Mesenchymal stem cell (in vitro differentiated cells and primary cell): ENCODE measurements around the gene WNT6.

Experiments
- DNase-seq: peaks from one replicate; pipeline ENCODE4 v3.0.0-alpha.2; 2013
- H2AFZ ChIP-seq: one replicate; pipeline ENCODE4 v1.6.1; 2013; ENCODE audit warnings: low read depth, mild to moderate bottlenecking, control low read depth, inconsistent platforms, low read length, moderate library complexity
- H2AK5ac ChIP-seq: 2 replicates; pipeline ENCODE4 v1.6.1; 2013; ENCODE audit warnings: low read length, moderate library complexity, mild to moderate bottlenecking, inconsistent platforms; ENCODE audit not compliant: severe bottlenecking
- H2BK120ac ChIP-seq: one replicate; pipeline ENCODE4 v1.6.1; 2013; ENCODE audit warnings: low read depth, mild to moderate bottlenecking, inconsistent platforms, low read length, moderate library complexity
- H2BK12ac ChIP-seq, 2 experiments: one replicate each; pipeline ENCODE4 v1.6.1; 2013; ENCODE audit warnings: inconsistent platforms in 2 of 2, low read length in 2 of 2, mild to moderate bottlenecking in 2 of 2, moderate library complexity in 2 of 2, control low read depth in 1 of 2
- H2BK15ac ChIP-seq: one replicate; pipeline ENCODE4 v1.6.1; 2013; ENCODE audit warnings: mild to moderate bottlenecking, low read depth, inconsistent platforms; ENCODE audit not compliant: poor library complexity, severe bottlenecking
- H2BK5ac ChIP-seq: 2 replicates; pipeline ENCODE4 v1.6.1; 2013; ENCODE audit warnings: low read depth, mild to moderate bottlenecking, low read length, control low read depth, inconsistent platforms; ENCODE audit not compliant: poor library complexity, severe bottlenecking
- H3K14ac ChIP-seq, 2 experiments: one replicate each; pipeline ENCODE4 v1.6.1; 2013; ENCODE audit warnings: inconsistent platforms in 2 of 2, low read length in 2 of 2, control low read depth in 1 of 2, mild to moderate bottlenecking in 1 of 2, moderate library complexity in 1 of 2
- H3K18ac ChIP-seq, 2 experiments: one replicate each; pipeline ENCODE4 v1.6.1; 2013; ENCODE audit warnings: inconsistent platforms in 2 of 2, low read length in 2 of 2, control low read depth in 1 of 2, low read depth in 1 of 2, mild to moderate bottlenecking in 1 of 2
- H3K23ac ChIP-seq, 2 experiments: one replicate each; pipeline ENCODE4 v1.6.1; 2013; ENCODE audit warnings: inconsistent platforms in 2 of 2, low read length in 2 of 2, mild to moderate bottlenecking in 2 of 2, moderate library complexity in 2 of 2, control low read depth in 1 of 2
- H3K27ac ChIP-seq: 2 replicates; pipeline ENCODE4 v1.5.1; 2013; ENCODE audit warnings: mild to moderate bottlenecking, moderate library complexity, low read length, control low read depth, inconsistent platforms; ENCODE audit not compliant: poor library complexity, severe bottlenecking
- H3K27me3 ChIP-seq, 2 experiments: 2 replicates each; pipeline versions ENCODE4 v1.6.1 to v1.7.0; 2013; ENCODE audit warnings: low read length in 2 of 2, mild to moderate bottlenecking in 2 of 2, moderate library complexity in 2 of 2, control low read depth in 1 of 2, inconsistent platforms in 1 of 2; ENCODE audit not compliant: control insufficient read depth in 1 of 2, insufficient read depth in 1 of 2
- H3K36me3 ChIP-seq, 2 experiments: 2 replicates each; pipeline versions ENCODE4 v1.6.1 to v1.7.0; 2013; ENCODE audit warnings: low read length in 2 of 2, control low read depth in 1 of 2, inconsistent platforms in 1 of 2, low read depth in 1 of 2, mild to moderate bottlenecking in 1 of 2; ENCODE audit not compliant: insufficient read depth in 2 of 2, control insufficient read depth in 1 of 2
- H3K4ac ChIP-seq, 2 experiments: one replicate each; pipeline ENCODE4 v1.6.1; 2013; ENCODE audit warnings: inconsistent platforms in 2 of 2, low read length in 2 of 2, mild to moderate bottlenecking in 2 of 2, moderate library complexity in 2 of 2, control low read depth in 1 of 2, low read depth in 1 of 2
- H3K4me1 ChIP-seq: 2 replicates; pipeline ENCODE4 v1.6.1; 2013; ENCODE audit warnings: low read depth, low read length, control low read depth; ENCODE audit not compliant: control insufficient read depth, insufficient read depth
- H3K4me2 ChIP-seq: 2 replicates; pipeline ENCODE4 v1.6.1; 2013; ENCODE audit warnings: low read length, mild to moderate bottlenecking, inconsistent platforms; ENCODE audit not compliant: poor library complexity, severe bottlenecking
- H3K4me3 ChIP-seq, 2 experiments: 2 replicates each; pipeline versions ENCODE4 v1.5.1 to v1.7.0; 2013; ENCODE audit warnings: low read length in 2 of 2, mild to moderate bottlenecking in 2 of 2, control low read depth in 1 of 2, low read depth in 1 of 2; ENCODE audit not compliant: insufficient read depth in 1 of 2
- H3K79me1 ChIP-seq: replicated peaks from 2 replicates; pipeline ENCODE4 v1.6.1; 2013; ENCODE audit warnings: mild to moderate bottlenecking, control low read depth, low read length, inconsistent platforms; ENCODE audit not compliant: poor library complexity, severe bottlenecking
- H3K9ac ChIP-seq: 2 replicates; pipeline ENCODE4 v1.7.0; 2013; ENCODE audit warnings: mild to moderate bottlenecking, low read length, moderate library complexity
- H3K9me3 ChIP-seq: 2 replicates; pipeline ENCODE4 v1.7.0; 2013; ENCODE audit warnings: mild to moderate bottlenecking, low read length; ENCODE audit not compliant: control insufficient read depth
- H4K8ac ChIP-seq: one replicate; pipeline ENCODE4 v1.6.1; 2013; ENCODE audit warnings: inconsistent platforms, mild to moderate bottlenecking, low read length, moderate library complexity
- H4K91ac ChIP-seq: one replicate; pipeline ENCODE4 v1.6.1; 2013; ENCODE audit warnings: mild to moderate bottlenecking, low read length, inconsistent platforms
- WGBS: methylation state at CpG from one replicate; pipeline ENCODE4 v1.1.7; 2013; ENCODE audit warnings: mixed read lengths; 5-methylcytosine and 5-hydroxymethylcytosine counted together

Gene WNT6

GRCh38 chr2:218826791-218827190 is 32.8 kb upstream of the WNT6 start:
- no peaks in the 10 kb centered on the region for H3K79me1 ChIP-seq
- peaks cover 0 to 7% of the 10 kb centered on the region in 2 experiments for H3K36me3 ChIP-seq
- DNase-seq: no peak
- H4K91ac ChIP-seq: no peak overlapping the region
- no peak overlapping the region for H3K27ac ChIP-seq
- H2AK5ac ChIP-seq: no peak overlapping the region
- no peak overlapping the region for H3K4me3 ChIP-seq
- H3K4me1 ChIP-seq: no peaks in the 10 kb centered on the region
- no peaks in the 10 kb centered on the region for H3K9me3 ChIP-seq
- H2AFZ ChIP-seq: no peak overlapping the region
- H2BK15ac ChIP-seq: no peak overlapping the region
- H3K27me3 ChIP-seq: peaks cover 32 to 48% of the 10 kb centered on the region in 2 experiments
- WGBS: 90% methylated on average over 9 of the region's 10 CpGs
- H2BK12ac ChIP-seq: no peak overlapping the region
- no peak overlapping the region for H3K4ac ChIP-seq
- H3K23ac ChIP-seq: no peak overlapping the region
- H4K8ac ChIP-seq: no peak overlapping the region
- no peak overlapping the region for H2BK120ac ChIP-seq
- no peak overlapping the region for H3K18ac ChIP-seq
- H2BK5ac ChIP-seq: no peak overlapping the region
- H3K9ac ChIP-seq: no peak overlapping the region
- no peak overlapping the region for H3K4me2 ChIP-seq
- H3K14ac ChIP-seq: no peak overlapping the region

DNA sequence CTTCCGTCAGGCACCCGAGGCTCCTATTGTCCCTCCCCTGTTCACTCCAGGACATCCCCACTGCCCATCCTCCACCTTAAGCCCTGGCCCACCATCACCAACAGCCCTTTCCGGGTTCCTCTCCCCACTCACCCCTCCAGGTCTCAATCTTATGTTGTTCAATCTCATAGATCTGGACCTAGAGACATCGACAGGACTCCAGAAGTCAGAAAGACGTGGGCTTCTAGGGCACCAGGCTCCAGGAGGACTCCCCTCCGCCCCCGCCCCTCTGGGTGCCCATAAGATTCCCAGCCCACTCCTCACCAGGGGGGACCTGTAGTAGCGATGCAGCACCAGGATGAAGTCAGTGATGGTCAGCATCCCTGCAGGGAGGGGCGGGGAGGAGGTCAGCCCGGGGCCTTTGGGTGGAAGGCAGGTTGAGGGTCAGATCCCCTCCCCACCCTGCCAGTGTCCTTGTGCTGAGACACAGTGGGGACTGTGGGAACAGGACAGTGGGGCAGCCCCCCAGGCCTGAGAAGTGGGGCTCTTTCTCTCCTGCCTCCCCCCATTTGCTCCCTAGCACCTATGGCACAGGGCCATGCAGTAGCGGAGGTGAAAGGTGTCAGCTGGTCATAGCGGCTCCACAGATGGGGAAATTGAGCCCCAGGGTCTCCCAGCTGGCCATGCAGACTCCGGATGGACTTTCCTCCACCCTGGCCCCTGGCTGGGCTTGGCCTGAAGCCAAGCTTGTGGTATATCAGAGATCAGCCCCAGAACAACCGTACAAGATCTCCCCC is 31.7 kb upstream of the WNT6 start:
- no peak overlapping the region for H2AK5ac ChIP-seq
- H3K27me3 ChIP-seq: peaks cover 29 to 59% of the 10 kb centered on the region in 2 experiments
- H2BK15ac ChIP-seq: no peak overlapping the region
- no peak overlapping the region for H4K8ac ChIP-seq
- 76% methylated on average over 13 of the region's 14 CpGs for WGBS
- peaks cover 0 to 7% of the 10 kb centered on the region in 2 experiments for H3K36me3 ChIP-seq
- no peak for DNase-seq
- no peaks in the 10 kb centered on the region for H3K9me3 ChIP-seq
- H3K23ac ChIP-seq: no peak overlapping the region
- peaks cover 6% of the 10 kb centered on the region for H3K4me1 ChIP-seq
- no peak overlapping the region for H4K91ac ChIP-seq
- H2BK12ac ChIP-seq: no peak overlapping the region
- no peak overlapping the region for H3K9ac ChIP-seq
- no peak overlapping the region for H3K18ac ChIP-seq
- H3K4ac ChIP-seq: no peak overlapping the region
- H2BK5ac ChIP-seq: no peak overlapping the region
- no peaks in the 10 kb centered on the region for H3K79me1 ChIP-seq
- no peak overlapping the region for H3K14ac ChIP-seq
- H3K4me3 ChIP-seq: peak overlapping the region in 1 of 2 experiments; percentile 18
- H3K4me2 ChIP-seq: no peak overlapping the region
- H3K27ac ChIP-seq: no peak overlapping the region
- H2AFZ ChIP-seq: no peak overlapping the region
- no peak overlapping the region for H2BK120ac ChIP-seq

DNA sequence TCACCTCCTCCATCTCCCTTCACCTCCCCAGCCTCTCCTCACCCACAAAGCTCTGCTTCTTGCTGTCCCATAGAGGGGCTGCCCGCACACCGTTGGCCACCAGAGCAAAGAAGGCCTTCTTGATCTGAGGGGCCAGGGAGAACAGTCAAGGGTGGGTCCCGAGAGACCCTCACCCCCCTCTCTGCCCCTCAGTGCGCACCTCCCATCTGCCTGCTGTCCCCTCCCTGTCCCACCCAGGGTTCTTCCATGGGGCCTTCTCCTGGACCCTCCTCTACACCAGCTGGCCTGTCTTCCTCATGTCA is 31.2 kb upstream of the WNT6 start:
- no peak overlapping the region for H3K4me2 ChIP-seq
- no peak overlapping the region for H2BK5ac ChIP-seq
- H2AFZ ChIP-seq: no peak overlapping the region
- no peak overlapping the region for H3K23ac ChIP-seq
- WGBS: 94% methylated on average over 4 of the region's 4 CpGs
- H3K4me3 ChIP-seq: no peak overlapping the region
- H3K14ac ChIP-seq: no peak overlapping the region
- H2BK120ac ChIP-seq: no peak overlapping the region
- H3K18ac ChIP-seq: no peak overlapping the region
- H2BK12ac ChIP-seq: no peak overlapping the region
- H3K9me3 ChIP-seq: no peaks in the 10 kb centered on the region
- H3K36me3 ChIP-seq: peaks cover 0 to 7% of the 10 kb centered on the region in 2 experiments
- no peak overlapping the region for H3K4ac ChIP-seq
- no peak overlapping the region for H2AK5ac ChIP-seq
- DNase-seq: no peak
- H3K27ac ChIP-seq: no peak overlapping the region
- peaks cover 24 to 64% of the 10 kb centered on the region in 2 experiments for H3K27me3 ChIP-seq
- H4K8ac ChIP-seq: no peak overlapping the region
- peaks cover 6% of the 10 kb centered on the region for H3K4me1 ChIP-seq
- H3K79me1 ChIP-seq: no peaks in the 10 kb centered on the region
- no peak overlapping the region for H2BK15ac ChIP-seq
- no peak overlapping the region for H3K9ac ChIP-seq
- no peak overlapping the region for H4K91ac ChIP-seq

- Histone ChIP-seq H3K4ac (no peak overlapping the region), H3K9ac (no peak overlapping the region), H3K18ac (no peak overlapping the region), H3K4me1 (peaks cover 12% of the 10 kb centered on the region), H2BK5ac (no peak overlapping the region), H2BK15ac (no peak overlapping the region), H3K9me3 (no peaks in the 10 kb centered on the region), H4K8ac (no peak overlapping the region), H3K27ac (no peak overlapping the region), H4K91ac (no peak overlapping the region), H2AK5ac (no peak overlapping the region), H3K36me3 (no peaks in the 10 kb centered on the region), H2AFZ (no peak overlapping the region), H2BK120ac (no peak overlapping the region), H3K4me3 (no peak overlapping the region), H3K79me1 (no peaks in the 10 kb centered on the region), H3K27me3 (peaks cover 28 to 79% of the 10 kb centered on the region in 2 experiments), H3K14ac (no peak overlapping the region), H2BK12ac (no peak overlapping the region), H3K23ac (no peak overlapping the region), H3K4me2 (no peak overlapping the region)
- DNase-seq: no peak
- WGBS: 88% methylated on average over 17 of the region's 17 CpGs
These were observed 29.6 kb upstream of the WNT6 start for GRCh38 chr2:218829868-218830451.
